ENCODE measurements around the gene IFI27L2. TPM values are rescaled to one million over a fixed set of nuclear protein-coding genes. Genes with fewer than 3 reads are reported as not detected.

The IFI27L2 gene
- total RNA-seq, 1 experiment from 2014 or later: 12.4 TPM

DNA sequence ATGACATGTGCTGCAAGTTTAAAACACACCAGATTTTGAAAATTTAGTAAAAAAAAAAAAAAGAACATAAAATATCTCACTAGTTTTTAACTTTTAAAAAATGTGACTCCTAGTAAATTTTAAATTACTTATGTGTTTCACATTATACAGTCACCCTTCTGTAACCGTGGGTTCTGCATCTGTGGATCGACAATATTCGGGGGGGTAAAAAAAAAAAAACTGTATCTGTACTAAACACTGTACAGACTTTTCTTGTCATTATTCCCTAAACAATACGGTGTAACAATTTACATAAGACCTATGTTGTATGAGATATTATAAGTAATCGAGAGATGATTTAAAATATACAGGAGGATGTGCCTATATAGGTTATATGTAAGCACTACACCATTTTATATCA, 51.6 kb downstream of the IFI27L2 start:
- no TSS peak for BruUV-seq (replicated peaks)
- Histone ChIP-seq H3K27me3 (replicated peaks; ENCODE audit: insufficient read depth, low read depth, low read length, poor library complexity) (no peaks in the 10 kb centered on the region), H3K9me3 (ENCODE audit: low read depth, low read length, poor library complexity, severe bottlenecking) (peaks cover 22% of the 10 kb centered on the region), H3K4me1 (ENCODE audit: insufficient read depth, low read length, poor library complexity, severe bottlenecking) (peaks cover 12% of the 10 kb centered on the region), H3K36me3 (ENCODE audit: insufficient read depth, low read length, poor library complexity, severe bottlenecking) (peaks cover 38% of the 10 kb centered on the region), H3K27ac (ENCODE audit: low read depth, low read length, poor library complexity, severe bottlenecking) (no peak overlapping the region), H3K4me3 (ENCODE audit: low read depth, low read length, poor library complexity, severe bottlenecking) (no peak overlapping the region)
- no peak for TF ChIP-seq EZH2 (IDR thresholded peaks at IDR 0.05; ENCODE audit: borderline replicate concordance, low read depth, low read length, poor library complexity, severe bottlenecking)
- TF ChIP-seq, protein P1, sequence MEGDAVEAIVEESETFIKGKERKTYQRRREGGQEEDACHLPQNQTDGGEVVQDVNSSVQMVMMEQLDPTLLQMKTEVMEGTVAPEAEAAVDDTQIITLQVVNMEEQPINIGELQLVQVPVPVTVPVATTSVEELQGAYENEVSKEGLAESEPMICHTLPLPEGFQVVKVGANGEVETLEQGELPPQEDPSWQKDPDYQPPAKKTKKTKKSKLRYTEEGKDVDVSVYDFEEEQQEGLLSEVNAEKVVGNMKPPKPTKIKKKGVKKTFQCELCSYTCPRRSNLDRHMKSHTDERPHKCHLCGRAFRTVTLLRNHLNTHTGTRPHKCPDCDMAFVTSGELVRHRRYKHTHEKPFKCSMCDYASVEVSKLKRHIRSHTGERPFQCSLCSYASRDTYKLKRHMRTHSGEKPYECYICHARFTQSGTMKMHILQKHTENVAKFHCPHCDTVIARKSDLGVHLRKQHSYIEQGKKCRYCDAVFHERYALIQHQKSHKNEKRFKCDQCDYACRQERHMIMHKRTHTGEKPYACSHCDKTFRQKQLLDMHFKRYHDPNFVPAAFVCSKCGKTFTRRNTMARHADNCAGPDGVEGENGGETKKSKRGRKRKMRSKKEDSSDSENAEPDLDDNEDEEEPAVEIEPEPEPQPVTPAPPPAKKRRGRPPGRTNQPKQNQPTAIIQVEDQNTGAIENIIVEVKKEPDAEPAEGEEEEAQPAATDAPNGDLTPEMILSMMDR (conservative IDR thresholded peaks at IDR 0.05; ENCODE audit: low read depth, low read length): no peak
- ChIA-PET CTCF (no interaction called here), POLR2A (ENCODE audit: low non-redundant PET) (no interaction called here)
- intact Hi-C loops (cut with micrococcal nuclease; ENCODE audit: unreplicated experiment): no loop called here
- DNase-seq (ENCODE audit: low spot score): no peak

Other genes starting within 250 kb of the IFI27L2 start
- not detected in 2 replicates for gene FAM181A, start 202.3 kb downstream of the IFI27L2 start, total RNA-seq (2021)
- not detected in 2 replicates for gene ASB2, start 153.0 kb downstream of the IFI27L2 start, total RNA-seq (2021)
- not detected in 2 replicates for gene CCDC197, start 132.3 kb downstream of the IFI27L2 start, total RNA-seq (2021)
- gene OTUB2, start 103.3 kb downstream of the IFI27L2 start, total RNA-seq (2021): 1.1 and 2.3 TPM in 2 replicates
- 195 and 203 TPM in 2 replicates for gene DDX24, start 48.4 kb downstream of the IFI27L2 start, total RNA-seq (2021)
- gene IFI27L1, start 48.3 kb downstream of the IFI27L2 start, total RNA-seq (2021): 14.7 and 17.5 TPM in 2 replicates
- 3.7 and 4.9 TPM in 2 replicates for gene IFI27, start 18.9 kb downstream of the IFI27L2 start, total RNA-seq (2021)
- 0.88 and 1.2 TPM in 2 replicates for gene PPP4R4, start 44.7 kb upstream of the IFI27L2 start, total RNA-seq (2021)
- gene SERPINA10, start 163.7 kb upstream of the IFI27L2 start, total RNA-seq (2021): not detected in 2 replicates
- not detected in 2 replicates for gene SERPINA6, start 193.7 kb upstream of the IFI27L2 start, total RNA-seq (2021)
- gene SERPINA2, start 237.1 kb upstream of the IFI27L2 start, total RNA-seq (2021): not detected in 2 replicates

All from A673 (cell line).